GM13977 (cell line): ENCODE measurements around the gene ANKRD23.

Experiments used
- DNase-seq: peaks from one replicate; pipeline ENCODE4 v3.0.0; 2012; ENCODE audit warnings: low spot score
- in situ Hi-C: fragments of 300-500 bp; cut with MboI; formaldehyde crosslinking; loops from one replicate; pipeline ENCODE4 v1.12.0; 2022; ENCODE audit warnings: low sequenced_read_pairs, low pct_unique_long_range_greater_than_20kb, mixed read lengths, inconsistent platforms; ENCODE audit not compliant: unreplicated experiment
- TF ChIP-seq, protein P1 (sequence below): IDR thresholded peaks from 2 replicates; pipeline ENCODE4 v1.5.1; 2012; ENCODE audit warnings: mild to moderate bottlenecking, control low read depth; ENCODE audit not compliant: insufficient read depth; ENCODE audit errors: extremely low read depth, missing control alignments

Gene ANKRD23

GRCh38 chr2:96830044-96830562 is 13.7 kb downstream of the ANKRD23 start:
- TF ChIP-seq, protein P1, sequence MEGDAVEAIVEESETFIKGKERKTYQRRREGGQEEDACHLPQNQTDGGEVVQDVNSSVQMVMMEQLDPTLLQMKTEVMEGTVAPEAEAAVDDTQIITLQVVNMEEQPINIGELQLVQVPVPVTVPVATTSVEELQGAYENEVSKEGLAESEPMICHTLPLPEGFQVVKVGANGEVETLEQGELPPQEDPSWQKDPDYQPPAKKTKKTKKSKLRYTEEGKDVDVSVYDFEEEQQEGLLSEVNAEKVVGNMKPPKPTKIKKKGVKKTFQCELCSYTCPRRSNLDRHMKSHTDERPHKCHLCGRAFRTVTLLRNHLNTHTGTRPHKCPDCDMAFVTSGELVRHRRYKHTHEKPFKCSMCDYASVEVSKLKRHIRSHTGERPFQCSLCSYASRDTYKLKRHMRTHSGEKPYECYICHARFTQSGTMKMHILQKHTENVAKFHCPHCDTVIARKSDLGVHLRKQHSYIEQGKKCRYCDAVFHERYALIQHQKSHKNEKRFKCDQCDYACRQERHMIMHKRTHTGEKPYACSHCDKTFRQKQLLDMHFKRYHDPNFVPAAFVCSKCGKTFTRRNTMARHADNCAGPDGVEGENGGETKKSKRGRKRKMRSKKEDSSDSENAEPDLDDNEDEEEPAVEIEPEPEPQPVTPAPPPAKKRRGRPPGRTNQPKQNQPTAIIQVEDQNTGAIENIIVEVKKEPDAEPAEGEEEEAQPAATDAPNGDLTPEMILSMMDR = no peak
- in situ Hi-C loops = no loop called here
- no peak for DNase-seq

GRCh38 chr2:96828874-96829273 is 14.9 kb downstream of the ANKRD23 start:
- TF ChIP-seq, protein P1 = no peak
- DNase-seq = no peak
- in situ Hi-C loops = no loop called here

DNA sequence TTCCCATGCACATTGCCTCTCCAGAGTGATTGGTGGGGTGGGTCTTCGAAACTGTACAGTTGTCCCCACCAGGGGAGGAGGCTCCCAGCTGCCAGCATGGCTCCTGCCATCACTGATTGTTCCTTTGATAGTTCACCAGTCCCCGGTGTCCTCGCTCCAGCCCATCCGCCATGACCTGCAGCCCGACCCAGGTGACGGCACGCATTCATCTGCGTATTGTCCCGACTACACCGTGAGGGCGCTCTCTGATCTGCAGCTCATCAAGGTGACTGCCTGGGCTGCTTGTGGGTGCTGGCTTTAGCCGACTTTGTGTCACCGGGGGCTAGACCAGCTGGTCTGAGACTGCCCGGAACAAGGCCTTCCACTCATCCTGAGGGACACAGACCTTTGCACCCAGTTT is 15.4 kb downstream of the ANKRD23 start:
- TF ChIP-seq, protein P1 = no peak
- DNase-seq = no peak
- in situ Hi-C loops = no loop called here

DNA sequence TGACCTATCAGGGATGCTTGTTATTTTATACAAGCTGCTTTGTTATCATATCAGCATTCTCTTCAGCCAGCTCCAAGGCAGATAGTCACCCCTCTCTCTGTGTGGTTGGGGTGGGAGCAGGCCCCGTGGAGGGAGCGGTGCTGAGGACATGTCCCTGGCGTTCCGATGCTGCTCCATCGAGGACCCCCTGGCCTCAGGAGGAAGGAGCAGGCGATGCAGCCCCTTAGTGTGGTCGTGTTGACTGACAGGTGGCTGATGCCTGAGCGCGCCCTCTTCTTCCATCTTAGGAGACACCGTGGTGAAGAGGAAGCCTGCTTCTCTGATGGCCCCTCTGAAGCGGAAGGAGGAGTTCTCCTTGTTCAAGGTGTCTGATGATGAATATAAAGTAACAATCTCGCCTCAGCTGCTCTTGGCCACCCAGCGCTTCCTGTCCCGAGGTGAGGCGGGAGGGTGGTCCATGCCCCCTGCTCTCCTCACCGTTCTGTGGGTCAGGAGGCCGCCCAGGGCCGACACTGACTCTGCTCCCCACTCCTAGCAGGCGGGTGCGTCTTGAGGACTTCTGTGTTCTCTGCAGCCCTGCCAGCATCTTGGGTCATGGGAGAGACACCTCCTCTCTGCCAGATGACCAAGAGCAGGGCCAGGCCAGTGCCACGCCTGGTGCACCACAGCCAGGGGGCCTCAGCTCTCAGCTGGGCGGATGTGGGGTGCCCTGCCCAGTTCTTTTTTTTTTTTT is 17.1 kb downstream of the ANKRD23 start:
- no peak for DNase-seq
- TF ChIP-seq, protein P1 = no peak
- in situ Hi-C loops = no loop called here

GRCh38 chr2:96825057-96825456 is 18.8 kb downstream of the ANKRD23 start:
- in situ Hi-C loops = no loop called here
- TF ChIP-seq, protein P1 = no peak

DNA sequence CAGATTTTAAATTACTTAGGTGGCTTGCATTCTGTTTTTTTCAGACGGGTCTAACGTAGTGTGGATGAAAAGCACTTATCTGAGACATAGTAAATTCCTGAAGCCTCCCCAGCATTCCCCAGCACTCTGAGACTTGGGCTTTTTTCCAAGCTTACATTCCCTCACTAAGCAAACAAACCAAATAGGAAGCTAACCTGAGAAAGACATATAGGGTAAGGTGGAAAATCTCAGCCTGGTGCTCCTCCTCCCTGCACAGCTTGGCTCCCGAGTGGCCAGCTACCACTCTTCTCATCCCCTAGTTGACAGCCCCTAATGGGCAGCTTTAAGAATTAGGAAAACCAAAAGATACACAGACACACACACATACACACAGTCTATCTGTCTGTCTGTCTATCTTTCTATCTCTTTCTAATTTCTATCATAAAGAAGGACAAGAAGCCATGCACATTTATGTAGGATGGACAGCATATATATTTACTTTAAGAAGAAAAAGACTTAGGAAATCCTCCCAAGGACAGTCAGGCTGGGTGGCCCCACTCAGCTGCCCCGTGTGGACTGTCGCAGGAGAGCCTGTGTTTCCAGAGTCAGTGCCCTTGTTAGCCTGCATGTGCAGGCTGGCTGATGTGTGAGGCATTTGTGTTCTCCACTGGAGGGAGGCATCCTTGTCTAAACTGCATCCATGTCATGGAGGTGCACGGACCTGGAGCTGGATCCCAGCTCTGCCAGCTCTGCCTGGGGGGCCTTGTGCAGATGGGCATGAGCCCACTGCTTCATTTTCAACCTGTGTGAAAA is 19.5 kb downstream of the ANKRD23 start:
- no peak for DNase-seq
- TF ChIP-seq, protein P1 = no peak
- in situ Hi-C loops = no loop called here

More at GRCh38 chr2:96825057-96825456, 18.8 kb downstream of the ANKRD23 start:
- DNase-seq = no peak
